HG03039 (cell line): ENCODE data around the gene RCOR3.
"Not testable (repeated sequence)": the region's sequence is repeated elsewhere in the genome, so short reads cannot be mapped to it uniquely, and the experiment has no call there.

Experiments
- ATAC-seq: cut with Tn5 transposase; IDR thresholded peaks from one replicate; pipeline ENCODE4 v1.9.1; 2021; ENCODE audit warnings: mild to moderate bottlenecking, moderate library complexity; ENCODE audit not compliant: unreplicated experiment

Gene RCOR3

DNA sequence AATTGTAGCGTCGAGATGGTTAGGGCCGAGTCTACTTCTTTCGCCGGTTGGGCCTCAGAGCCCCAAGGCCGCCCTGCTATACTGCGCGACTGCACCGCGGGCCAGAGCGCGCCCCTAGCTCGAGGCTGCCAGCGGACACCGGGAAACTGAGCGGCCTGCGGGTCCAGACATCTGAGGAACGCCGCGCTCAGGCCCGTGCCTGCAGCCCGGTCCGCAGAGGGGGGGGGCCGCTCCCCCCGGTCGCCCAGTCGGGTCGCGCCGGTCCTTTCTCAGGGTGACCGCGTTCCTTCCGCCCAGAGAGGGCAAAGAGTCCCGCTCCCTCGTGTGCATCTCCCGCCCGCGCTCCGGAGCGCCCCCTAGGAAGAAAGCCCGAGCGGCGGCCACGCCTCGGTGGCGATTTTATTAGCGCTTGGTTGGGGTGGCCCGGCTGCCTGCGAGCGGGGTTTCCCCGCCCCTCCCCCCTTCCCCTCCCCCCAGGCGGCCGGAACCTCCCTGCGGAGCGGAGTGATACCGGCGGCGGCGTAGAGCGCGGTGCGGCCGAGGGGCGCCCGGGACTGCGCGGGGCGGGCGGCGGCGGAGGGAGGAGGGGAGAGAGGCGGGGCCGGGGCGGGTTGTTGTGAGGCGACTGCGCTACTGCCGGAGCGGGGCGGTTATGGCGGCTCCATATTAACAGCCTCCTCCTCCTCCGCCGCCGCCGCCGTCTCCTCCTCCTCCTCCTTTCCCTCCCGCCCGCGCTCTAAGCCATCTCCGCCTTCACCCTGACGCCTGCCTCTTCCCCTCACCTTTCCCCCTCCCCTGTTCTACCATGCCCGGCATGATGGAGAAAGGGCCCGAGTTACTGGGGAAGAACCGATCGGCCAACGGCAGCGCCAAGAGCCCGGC lies at the start of gene RCOR3:
TSS of gene RCOR3 (plus strand) at position 611 of the 882 bp plus-strand sequence. CDS start at position 806, 195 bp downstream.
- peak; percentile 62 for ATAC-seq

DNA sequence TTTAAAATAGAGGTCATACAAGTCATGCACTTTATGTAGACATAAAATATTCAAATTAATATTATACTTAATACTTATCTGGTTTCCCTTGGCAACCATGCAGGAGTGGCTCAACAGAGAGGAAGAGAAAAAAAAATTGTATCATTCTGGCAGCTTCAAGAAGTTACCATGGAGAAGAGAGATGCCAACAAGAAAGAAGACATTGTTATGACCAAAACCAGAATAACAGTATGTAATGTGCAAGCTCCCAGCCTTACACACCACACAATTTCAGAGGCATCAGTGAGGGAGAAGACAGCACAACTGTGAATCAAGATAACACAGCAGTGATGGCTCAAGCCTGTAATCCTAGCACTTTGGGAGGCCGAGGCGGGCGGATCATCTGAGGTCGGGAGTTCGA lies 49.1 kb upstream of the RCOR3 start:
- no peak for ATAC-seq

DNA sequence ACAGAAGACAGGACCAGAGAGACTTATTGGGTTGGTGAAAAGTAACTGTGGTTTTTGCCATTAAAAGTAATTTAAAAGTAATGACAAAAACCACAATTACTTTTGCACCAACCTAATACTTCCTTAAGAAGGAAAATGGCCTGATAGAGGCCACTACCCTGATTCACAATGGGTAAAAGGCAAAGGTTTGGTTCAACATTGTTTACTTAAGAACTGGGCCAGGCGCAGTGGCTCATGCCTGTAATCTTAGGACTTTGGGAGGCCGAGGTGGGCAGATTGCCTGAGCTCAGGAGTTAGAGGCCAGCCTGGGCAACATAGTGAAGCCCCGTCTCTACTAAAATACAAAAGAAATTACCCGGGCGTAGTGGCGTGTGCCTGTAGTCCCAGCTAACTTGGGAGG lies 48.2 kb upstream of the RCOR3 start:
- no peak for ATAC-seq

DNA sequence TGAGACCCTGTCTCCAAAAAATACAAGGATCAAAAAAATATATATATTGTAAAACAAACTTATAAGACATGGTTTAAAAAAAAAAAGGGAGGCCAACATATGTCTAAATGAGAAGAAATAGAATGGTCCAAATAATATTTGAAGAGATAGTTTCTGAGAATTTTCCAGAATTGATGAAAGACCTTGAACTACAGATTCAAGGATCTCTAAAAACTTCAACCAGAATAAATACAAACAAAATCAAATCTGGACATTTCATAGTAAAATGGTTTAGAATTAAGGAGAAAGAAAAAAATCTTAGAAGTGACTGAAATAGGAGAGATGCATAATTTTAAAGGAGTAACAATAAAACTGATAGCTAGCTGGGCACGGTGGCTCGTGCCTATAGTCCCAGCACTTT lies 45.5 kb upstream of the RCOR3 start:
- no peak for ATAC-seq

DNA sequence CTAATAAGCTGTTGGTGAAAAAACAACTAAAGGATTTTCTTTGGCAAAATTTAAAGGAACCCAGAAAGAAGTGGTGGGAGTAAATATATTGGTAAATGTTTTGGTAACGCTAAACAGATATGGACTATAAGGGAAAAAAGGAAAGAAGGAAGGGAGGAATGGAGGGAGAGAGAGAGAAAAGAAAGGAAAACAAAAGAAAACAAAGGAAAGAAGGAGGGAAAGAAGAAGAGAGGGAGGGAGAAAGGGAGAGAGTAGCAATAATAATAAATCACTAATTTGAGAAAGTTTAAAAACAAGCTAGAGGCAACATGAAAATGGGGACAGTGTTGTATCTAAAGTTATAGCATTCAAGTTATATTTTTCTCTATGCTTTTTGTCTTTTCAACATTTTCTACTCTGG lies 43.6 kb upstream of the RCOR3 start:
- ATAC-seq: no peak

DNA sequence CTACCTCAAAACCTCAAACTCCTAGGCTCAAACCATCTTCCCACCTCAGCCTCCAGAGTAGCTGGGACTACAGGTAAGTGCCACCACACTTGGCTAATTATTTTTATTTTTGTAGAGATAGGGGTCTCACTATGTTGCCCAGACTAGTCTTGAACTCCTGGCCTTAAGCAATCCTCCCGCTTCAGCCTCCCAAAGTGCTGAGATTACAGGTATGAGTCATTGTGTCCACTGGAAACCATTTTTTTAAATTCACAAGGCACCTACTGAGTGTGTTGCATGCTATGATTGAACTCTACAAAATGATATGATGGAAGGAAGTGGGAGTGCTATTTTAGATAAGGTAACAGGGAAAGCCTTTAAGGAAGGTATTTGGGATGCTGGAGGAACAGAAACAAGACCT lies 41.8 kb upstream of the RCOR3 start:
- ATAC-seq: no peak

DNA sequence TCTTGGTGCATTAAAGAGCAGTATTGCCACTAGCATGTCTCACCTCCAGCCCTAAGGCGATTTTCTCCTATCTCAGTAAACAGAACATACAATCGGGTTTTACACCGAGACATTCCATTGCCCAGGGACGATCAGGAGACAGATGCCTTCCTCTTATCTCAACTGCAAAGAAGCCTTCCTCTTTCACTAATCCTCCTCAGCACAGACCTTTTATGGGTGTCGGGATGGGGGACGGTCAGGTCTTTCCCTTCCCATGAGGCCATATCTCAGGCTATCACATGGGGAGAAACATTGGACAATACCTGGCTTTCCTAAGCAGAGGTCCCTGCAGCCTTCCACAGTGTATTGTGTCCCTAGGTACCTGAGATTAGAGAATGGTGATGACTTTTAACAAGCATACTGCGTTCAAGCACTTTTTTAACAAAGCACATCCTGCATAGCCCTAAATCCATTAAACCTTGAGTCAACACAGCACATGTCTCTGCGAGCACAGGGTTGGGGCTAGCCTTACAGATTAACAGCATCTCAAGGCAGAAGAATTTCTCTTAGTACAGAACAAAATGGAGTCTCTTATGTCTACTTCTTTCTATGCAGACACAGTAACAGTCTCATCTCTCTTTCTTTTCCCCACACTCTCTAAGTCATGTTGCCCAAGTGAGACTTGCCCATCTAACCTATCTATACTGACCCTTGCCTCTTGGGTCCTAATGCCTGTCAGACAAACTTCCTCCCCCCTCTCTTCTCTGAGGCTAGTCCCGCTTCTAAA lies 36.5 kb upstream of the RCOR3 start:
- ATAC-seq: not testable (repeated sequence)

DNA sequence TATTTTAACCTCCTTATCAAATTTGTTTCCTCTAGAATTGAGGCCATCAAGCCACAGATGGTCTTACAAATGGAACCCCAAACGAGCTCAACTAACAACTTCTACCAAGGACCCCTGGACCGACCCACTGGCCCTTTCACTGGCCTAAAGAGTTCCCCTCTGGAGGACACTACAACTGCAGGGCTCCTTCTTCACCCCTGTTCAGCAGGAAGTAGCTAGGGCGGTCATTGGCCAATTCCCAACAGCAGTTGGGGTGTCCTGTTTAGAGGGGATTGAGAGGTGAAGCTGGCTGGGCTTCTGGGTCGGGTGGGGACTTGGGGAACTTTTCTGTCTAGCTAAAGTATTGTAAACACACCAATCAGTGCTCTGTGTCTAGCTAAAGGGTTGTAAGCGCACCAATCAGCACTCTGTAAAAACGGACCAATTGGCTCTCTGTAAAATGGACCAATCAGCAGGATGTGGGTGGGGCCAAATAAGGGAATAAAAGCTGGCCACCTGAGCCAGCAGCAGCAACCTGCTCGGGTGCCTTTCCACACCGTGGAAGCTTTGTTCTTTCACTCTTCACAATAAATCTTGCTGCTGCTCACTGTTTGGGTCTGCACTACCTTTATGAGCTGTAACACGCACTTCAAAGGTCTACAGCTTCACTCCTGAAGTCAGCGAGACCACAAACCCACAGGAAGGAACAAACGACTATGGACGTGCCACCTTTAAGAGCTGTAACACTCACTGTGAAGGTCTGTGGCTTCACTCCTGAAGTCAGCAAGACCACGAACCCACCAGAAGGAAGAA lies 30.4 kb upstream of the RCOR3 start:
- not testable (repeated sequence) for ATAC-seq

DNA sequence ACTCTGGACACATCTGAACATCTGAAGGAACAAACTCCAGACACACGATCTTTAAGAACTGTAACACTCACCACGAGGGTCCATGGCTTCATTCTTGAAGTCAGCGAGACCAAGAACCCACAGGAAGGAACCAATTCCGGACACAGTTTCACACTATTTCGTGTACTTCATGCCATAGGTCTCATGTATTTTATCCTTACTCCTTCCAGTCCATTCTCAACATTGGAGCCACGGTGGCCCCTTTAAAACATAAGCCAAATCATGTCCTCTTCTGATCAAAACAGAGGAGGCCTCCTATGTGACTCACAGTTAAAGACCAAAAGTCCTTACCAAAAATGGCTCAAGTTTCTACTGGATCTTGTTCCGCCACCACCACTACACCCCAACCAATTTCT lies 29.8 kb upstream of the RCOR3 start:
- no peak for ATAC-seq

DNA sequence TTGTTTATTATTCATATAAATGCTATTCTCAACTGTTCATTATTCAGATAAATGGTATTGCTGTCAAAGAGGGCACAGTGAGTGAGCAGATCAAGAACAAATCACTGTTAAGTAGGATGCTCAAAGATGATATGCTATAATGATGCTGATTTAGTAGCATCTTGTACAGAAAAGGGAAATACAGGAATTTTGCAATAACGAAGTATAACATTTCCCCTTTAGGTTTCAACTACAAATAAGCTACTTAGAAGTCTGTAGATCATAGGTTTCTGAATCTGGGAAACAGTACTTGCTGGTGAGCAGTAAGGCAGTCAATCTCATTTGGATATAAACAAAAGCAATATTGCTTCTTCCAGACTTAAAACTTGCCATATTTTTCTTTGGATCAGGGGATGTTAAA lies 27.3 kb upstream of the RCOR3 start:
- no peak for ATAC-seq

DNA sequence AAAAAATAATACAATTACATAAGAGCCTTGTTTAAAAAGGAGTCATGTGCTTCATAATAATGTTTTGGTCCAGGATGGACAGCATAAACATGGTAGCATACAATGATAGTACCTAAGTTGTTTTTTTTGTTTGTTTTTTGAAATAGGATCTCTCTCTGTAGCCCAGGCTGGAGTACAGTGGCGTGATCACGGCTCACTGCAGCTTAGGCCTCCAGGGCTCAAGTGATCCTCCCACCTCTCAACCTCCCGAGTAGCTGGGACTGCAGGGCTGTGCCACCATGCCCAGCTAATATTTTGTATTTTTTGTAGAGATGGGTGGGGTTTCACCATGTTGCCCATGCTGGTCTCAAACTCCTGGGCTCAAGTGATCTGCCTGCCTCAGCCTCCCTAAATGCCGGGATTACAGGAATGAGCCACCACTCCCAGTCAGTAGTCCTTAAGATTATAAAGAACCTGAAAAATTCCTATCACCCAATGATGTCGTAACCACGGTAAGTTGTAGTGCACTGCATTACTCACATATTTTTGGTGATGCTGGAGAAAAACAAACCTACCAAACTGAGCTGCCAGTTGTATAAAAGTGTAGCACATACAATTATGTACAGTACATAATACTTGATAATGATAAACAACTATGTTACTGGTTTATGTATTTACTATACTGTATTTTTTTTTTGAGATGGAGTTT lies 22.4 kb upstream of the RCOR3 start:
- ATAC-seq: no peak

DNA sequence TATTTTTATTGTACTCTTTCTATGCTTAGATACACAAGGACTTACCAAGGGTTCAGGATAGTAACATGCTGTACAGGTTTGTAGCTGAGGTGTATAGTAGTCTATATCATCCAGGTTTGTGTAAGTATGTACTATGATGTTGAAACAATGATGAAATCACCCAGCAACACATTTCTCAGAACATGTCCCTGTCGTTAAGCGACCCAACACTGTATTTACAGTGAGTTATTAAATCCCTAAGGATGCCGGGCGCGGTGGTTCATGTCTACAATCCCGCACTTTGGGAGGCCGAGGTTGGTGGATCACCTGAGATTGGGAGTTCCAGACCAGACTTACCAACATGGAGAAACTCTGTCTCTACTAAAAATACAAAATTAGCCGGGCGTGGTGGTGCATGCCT lies 21.6 kb upstream of the RCOR3 start:
- ATAC-seq: no peak

DNA sequence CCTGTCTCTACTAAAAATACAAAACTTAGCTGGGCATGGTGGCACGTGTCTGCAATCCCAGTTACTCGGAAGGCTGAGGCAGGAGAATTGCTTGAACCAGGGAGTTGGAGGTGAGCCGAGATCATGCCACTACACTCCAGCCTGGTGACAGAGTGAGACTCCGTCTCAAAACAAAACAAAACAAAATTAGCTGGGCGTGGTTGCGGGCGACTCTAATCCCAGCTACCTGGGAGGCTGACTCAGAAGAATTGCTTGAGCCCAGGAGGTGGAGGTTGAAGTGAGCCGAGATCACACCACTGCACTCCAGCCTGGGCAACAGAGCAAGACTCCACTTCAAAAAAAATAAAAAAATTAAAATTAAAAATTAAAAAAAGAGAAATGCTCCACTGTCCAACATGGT lies 18.6 kb upstream of the RCOR3 start:
- ATAC-seq: not testable (repeated sequence)

DNA sequence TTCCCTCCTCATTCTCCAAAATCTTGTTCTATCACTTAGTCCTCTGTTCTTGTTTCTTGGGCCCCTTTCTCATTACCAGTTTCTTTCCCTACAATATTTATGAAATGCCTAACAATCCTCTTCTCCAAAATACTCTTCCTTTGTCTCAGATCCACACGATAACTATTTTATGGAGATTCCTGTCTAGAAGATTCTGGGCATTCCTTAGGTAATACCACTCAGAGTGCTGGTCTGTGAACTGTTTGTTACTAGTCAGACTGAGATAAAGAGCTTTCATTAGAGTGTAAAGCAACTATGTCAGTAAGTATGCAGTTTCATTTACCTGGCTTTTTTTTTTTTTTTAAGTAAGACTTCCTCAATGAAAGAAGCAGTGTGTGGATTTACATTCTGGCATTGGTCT lies 18.1 kb upstream of the RCOR3 start:
- ATAC-seq: no peak

DNA sequence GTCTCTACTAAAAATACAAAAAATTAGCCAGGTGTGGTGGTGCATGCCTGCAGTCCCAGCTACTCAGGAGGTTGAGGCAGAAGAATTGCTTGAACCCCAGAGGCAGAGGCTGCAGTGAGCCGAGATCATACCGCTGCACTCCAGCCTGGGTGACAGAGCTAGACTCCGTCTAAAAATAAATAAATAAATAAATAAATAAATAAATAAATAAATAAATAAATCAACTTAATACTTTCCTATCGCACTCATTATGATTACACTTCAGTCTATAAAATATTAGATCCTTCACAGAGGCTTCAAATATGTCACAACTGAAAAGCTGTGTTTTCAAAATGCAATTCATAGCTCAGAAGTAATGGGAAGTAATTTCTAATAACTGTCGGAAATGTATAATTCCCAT lies 15.5 kb upstream of the RCOR3 start:
- not testable (repeated sequence) for ATAC-seq

DNA sequence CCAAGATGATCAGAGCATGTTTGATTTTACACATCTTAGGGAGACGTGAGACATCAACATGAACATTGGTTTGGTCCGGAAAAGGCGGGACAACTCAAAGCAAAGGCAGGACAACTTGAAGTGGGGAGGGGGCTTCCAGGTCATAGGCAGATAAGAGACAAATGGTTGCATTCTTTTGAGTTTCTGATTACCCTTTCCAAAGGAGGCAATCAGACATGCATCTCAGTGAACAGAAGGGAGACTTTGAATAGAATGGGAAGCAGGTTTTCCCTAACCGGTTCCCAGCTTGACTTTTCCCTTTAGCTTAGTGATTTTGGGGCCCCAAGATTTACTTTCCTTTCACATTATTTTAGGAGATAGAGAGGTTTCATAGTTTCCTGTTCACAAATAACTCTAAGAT lies 12.6 kb upstream of the RCOR3 start:
- ATAC-seq: not testable (repeated sequence)

DNA sequence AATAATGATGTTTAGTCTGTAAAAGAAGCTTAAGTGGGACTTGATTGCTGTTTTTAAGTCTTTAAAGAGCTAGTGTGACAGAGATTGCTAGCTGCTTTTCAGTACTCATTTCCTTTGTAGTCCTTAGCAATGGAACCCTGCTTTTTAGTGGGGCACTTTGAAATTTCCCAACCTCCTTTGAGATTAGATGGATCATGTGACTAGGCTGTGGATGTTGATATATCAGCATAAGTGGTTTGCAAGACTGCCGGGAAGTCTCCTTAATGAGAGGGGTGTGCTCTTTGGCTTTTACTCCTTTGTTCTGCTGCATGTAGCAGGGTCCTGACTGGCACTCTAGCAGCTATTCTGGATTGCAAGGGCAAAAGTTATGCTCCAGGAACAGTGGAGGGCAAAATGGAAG lies 11.2 kb upstream of the RCOR3 start:
- ATAC-seq: no peak

DNA sequence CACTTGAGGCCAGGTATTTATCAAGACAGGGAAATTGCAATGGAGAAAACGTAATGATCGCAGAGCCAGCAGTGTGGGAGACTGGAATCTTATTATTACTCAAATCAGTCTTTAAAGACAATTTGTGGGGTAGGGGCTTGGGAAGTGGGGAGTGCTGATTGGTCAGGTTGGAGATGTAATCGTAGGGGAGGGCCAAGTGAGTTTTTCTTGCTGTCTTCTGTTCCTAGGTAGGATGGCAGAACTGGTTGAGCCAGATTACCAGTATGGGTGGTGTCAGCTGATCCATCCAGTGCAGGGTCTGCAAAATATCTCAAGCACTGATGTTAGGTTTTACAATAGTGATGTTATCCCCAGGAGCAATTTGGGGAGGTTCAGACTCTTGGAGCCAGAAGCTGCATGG lies 9.6 kb upstream of the RCOR3 start:
- not testable (repeated sequence) for ATAC-seq

DNA sequence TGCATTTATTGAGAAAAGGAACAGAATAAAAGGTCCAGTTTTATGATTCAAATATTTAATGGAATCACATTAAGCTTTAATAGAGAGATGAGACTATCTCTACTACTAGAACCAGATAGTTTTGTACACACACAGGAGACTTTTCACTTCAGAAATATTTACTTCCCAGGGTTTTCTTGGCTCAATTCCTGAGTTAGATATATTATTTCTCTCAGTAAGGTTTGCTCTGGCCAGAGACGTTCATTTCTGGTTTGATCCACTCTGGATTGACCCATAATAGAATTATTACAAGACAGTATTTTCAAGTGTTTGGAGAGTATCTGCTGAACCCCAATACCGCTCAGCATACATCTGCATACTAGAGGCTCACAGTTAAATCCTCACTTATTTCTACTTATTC lies 1.3 kb upstream of the RCOR3 start:
- no peak for ATAC-seq

DNA sequence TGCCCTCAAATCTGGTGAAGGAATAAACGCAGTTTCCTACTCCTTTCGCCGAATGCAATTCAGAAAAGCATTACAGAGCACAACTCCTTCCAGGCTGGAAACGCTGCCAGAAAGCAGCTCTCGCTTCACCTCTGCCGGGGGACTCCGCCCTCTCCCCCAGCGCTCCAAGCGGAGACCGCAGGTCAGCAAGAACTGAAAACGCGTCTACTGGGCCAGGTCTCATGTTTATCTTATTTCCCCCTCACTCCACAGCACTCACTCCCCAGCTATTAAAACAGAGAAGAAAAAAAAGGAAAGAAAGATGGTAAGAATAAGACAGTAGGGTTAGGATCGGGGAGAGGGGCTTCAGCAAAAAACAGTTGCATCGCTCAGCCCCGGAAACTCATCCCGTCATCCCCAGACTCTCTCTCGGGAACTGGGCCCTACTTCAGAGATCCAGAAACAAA lies 833 bp upstream of the RCOR3 start:
- peak; percentile 28 for ATAC-seq
